ENCODE measurements around the gene ZNF667.
A peak's percentile ranks its signal among the peaks of the same experiment; 100 is the strongest.

ZNF667 gene

DNA sequence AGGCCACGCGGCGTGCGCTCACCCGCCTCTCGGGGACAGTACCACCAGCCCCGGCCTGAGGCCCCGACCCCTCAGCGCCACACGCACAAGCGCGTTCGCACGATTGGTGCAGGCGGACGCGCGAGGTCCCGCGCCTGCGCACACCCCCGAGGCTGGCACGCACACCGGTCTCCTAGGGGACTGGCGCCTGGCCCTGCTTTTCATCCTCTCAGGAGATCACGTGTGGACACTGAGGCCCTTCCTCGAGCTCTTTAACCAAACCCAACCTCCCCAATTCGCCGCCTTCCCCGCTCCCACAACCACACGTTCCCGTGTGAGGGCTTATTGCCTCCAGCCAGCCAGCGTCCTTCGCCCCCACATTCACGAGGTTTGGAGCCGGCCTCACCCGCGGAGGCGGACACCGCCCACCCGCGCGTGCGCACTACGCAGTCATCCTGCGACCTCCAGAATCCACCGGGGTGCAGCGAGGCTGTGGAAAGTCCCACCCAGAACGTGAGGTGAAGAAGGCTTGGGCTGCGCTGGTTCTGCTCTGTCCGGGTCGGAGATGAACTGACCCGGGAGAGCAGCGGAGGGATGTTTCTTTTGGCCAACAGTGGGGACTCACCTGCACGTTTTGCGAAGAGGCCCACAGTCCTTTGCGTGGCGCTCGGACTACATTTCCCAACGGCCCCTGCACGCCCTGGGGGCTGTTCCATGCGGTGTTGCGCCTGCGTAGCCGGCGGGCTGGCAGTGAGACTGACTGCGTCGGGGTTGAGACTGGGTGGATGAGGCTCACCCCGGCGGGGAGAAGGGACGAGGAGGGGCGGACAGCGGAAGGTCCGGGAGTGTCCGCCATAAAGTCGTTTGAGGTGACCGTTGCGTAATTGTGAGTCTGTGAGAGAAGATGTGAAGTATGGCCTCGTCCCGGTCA is 539 bp upstream of the ZNF667 start:
- TF ChIP-seq, protein P1, sequence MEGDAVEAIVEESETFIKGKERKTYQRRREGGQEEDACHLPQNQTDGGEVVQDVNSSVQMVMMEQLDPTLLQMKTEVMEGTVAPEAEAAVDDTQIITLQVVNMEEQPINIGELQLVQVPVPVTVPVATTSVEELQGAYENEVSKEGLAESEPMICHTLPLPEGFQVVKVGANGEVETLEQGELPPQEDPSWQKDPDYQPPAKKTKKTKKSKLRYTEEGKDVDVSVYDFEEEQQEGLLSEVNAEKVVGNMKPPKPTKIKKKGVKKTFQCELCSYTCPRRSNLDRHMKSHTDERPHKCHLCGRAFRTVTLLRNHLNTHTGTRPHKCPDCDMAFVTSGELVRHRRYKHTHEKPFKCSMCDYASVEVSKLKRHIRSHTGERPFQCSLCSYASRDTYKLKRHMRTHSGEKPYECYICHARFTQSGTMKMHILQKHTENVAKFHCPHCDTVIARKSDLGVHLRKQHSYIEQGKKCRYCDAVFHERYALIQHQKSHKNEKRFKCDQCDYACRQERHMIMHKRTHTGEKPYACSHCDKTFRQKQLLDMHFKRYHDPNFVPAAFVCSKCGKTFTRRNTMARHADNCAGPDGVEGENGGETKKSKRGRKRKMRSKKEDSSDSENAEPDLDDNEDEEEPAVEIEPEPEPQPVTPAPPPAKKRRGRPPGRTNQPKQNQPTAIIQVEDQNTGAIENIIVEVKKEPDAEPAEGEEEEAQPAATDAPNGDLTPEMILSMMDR (IDR thresholded peaks at IDR 0.05; ENCODE audit: low read depth, low read length), result no peak
- peak; percentile 71 for DNase-seq (ENCODE audit: extremely low read depth, low read depth)

DNA sequence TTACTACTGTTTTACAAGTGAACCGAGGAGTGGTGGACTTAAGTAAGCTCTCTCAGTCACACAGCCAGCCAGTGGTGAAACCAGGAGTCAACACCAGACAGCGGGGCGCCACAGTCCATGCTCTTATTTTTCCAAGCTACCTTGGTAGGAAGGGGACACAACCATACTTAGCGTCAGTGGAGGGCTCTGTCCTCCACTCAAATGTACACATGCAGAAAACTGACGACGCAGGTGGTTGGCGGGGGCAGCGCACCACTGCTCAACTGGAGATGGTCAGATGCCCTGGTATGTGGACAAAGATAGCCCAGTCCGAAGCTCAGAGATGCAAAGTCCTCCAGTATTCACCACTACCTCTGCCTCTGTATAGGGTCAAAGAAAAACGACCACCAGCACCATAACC is 1.1 kb downstream of the ZNF667 start:
- no peak for DNase-seq (ENCODE audit: extremely low read depth, low read depth)
- TF ChIP-seq, protein P1 (IDR thresholded peaks at IDR 0.05; ENCODE audit: low read depth, low read length), result no peak

- TF ChIP-seq, protein P1 (IDR thresholded peaks at IDR 0.05; ENCODE audit: low read depth, low read length), result no peak
- DNase-seq (ENCODE audit: extremely low read depth, low read depth), result no peak
These were observed 2.8 kb downstream of the ZNF667 start for GRCh38 chr19:56474308-56474707.

DNA sequence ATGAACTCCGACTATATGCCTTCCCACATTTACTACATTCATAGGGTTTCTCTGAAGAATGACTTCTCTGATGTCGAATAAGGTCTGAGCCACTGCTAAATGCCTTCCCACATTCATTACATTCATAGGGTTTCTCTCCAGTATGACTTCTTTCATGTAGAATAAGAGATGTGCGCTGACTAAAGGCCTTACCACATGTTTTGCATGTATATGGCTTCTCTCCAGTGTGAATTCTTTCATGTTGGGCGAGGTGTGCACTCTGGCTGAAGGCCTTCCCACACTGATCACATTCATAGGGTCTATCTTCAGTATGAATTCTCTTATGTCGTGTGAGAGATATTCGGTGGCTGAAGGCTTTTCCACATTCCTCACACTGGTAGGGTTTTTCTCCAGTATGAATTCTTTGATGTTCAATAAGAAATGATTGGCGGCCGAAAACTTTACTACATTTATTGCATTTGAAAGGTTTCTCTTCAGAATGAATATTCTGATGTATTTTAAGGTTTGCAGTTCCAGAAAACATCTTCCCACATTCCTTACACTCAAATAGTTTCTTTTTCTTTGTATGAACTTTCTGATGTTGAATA is 35.8 kb downstream of the ZNF667 start:
- TF ChIP-seq, protein P1 (IDR thresholded peaks at IDR 0.05; ENCODE audit: low read depth, low read length), result no peak
- no peak for DNase-seq (ENCODE audit: extremely low read depth, low read depth)

DNA sequence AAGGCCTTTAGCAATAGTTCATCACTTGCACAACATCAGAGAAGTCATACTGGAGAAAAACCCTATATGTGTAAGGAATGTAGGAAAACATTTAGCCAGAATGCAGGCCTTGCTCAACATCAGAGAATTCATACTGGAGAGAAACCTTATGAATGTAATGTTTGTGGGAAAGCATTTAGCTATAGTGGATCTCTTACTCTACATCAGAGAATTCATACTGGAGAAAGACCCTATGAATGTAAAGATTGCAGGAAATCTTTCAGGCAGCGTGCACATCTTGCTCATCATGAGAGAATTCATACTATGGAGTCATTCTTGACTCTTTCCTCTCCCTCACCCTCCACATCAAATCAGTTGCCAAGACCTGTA is 53.2 kb downstream of the ZNF667 start:
- DNase-seq (ENCODE audit: extremely low read depth, low read depth), result no peak
- TF ChIP-seq, protein P1 (IDR thresholded peaks at IDR 0.05; ENCODE audit: low read depth, low read length), result no peak

- DNase-seq (ENCODE audit: extremely low read depth, low read depth), result no peak
These were observed 53.7 kb downstream of the ZNF667 start for GRCh38 chr19:56423276-56423984.

More at GRCh38 chr19:56423276-56423984, 53.7 kb downstream of the ZNF667 start:
- TF ChIP-seq, protein P1 (IDR thresholded peaks at IDR 0.05; ENCODE audit: low read depth, low read length), result no peak
